Right ventricle myocardium inferior (tissue), 1 donor: ENCODE results near the gene PILRA. TPM values are rescaled to one million over a fixed set of nuclear protein-coding genes. Genes with fewer than 3 reads are reported as not detected.
"Not testable (repeated sequence)": the region's sequence is repeated elsewhere in the genome, so short reads cannot be mapped to it uniquely, and the experiment has no call there.

Source experiments
- ATAC-seq: fragments of 200-7000 bp; cut with Tn5 transposase; one replicate; pipeline ENCODE4 v1.9.1; 2020; ENCODE audit warnings: mild to moderate bottlenecking, moderate library complexity
- DNase-seq: peaks from one replicate; pipeline ENCODE4 v3.0.0; 2021; ENCODE audit errors: missing footprints
- intact Hi-C: fragments of 100-400 bp; cut with DNase I; formaldehyde crosslinking; loops from one replicate; pipeline ENCODE4 v1.11.0; 2022
- long read RNA-seq: library from polyadenylated mRNA; unstranded; transcript quantifications from one replicate; pipeline ENCODE4 v2.0.0, GENCODE V29; 2021
- total RNA-seq: library from RNA; stranded (reverse); fragmentation: NEBNext Ultra II Directional; extraction: Animal tissue kit (Norgen Biotek cat#: 25700); gene quantifications from one replicate; pipeline ENCODE4 v1.2.1, GENCODE V29; 2021
- donor health status: DM: no; HTN: yes; CAD: no; lungs with severe emphysema.

Gene PILRA
- 3.8 TPM for total RNA-seq
- long read RNA-seq, result 0 reads

DNA sequence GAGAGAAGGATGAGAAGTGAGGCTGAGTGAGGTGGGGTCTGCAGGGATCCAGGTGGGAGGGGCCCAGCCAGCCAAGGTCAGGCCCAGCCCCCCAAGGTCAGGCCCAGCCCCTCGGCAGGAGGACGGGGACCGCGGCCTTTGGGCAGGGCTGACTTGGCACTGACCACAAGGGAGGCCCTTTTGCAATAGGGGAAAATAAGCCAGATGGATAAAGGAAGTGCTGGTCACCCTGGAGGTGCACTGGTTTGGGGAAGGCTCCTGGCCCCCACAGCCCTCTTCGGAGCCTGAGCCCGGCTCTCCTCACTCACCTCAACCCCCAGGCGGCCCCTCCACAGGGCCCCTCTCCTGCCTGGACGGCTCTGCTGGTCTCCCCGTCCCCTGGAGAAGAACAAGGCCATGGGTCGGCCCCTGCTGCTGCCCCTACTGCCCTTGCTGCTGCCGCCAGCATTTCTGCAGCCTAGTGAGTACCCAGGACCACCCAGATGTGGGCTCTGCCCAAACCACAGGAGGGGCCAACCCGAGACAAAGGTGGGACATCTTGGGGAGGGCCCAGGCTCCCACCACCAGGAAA is at the start of gene PILRA:
Gene PILRA (plus strand): TSS at position 227 of the 571 bp plus-strand sequence. CDS start 170 bp downstream, at position 397.
- peak; percentile 47 for ATAC-seq
- DNase-seq, result peak; percentile 78
- intact Hi-C loops, result no loop called here

DNA sequence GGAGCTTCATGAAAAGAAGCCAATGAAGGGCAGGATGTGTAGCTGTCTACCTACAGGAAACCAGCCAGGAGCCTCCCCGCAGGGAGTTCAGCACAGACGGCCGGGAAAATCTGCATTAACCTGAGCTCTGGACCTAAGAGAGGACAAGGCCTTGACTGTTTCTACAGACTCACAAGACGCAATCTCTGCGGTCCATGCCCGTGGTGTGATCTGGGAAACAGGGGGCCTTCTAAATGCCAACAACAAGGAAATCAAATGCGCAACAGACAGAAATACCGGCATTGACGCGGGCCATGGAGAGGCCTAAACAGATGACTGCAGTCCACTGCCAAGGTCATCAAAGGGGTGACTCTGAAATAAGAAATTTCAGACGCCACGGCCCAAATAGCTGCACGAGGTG is 49.1 kb upstream of the PILRA start:
- DNase-seq, intact Hi-C loops, ATAC-seq: not testable (repeated sequence)

DNA sequence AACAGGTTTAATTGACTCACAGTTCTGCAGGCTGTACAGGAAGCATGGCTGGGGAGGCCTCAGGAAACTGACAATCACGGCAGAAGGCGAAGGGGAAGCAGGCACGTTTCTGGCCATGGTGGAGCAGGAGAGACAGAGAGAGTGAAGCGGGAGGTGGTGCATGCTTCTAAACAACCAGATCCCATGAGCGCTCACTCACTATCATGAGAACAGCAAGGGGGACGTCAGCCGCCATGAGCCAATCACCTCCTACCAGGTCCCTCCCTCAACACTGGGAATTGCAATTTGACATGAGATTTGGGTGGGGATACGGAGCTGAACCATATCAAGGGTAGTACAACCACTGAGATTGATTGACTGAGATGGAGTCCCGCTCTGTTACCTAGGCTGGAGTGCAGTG is 47.6 kb upstream of the PILRA start:
- ATAC-seq, intact Hi-C loops: not testable (repeated sequence)

DNA sequence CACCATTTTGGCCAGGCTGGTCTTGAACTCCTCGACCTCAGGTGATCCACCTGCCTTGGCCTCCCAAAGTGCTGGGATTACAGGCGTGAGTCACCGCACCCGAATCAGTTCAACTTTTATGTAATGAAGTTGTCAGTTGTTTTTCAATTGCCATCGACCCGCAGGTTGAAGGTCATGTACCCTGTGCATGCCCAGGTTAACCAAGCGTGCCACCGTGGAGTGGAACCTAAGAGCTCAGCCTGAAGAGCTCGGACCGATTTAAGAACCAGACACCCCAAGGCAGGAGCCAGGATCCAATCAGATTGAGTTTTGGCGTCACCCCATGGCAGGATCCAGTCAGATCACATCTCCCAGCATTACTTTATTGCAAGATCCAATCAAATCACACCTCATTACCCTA is 46.4 kb upstream of the PILRA start:
- DNase-seq, intact Hi-C loops, ATAC-seq: not testable (repeated sequence)

More for the DNA sequence above, 47.6 kb upstream of the PILRA start:
- DNase-seq, result not testable (repeated sequence)

DNA sequence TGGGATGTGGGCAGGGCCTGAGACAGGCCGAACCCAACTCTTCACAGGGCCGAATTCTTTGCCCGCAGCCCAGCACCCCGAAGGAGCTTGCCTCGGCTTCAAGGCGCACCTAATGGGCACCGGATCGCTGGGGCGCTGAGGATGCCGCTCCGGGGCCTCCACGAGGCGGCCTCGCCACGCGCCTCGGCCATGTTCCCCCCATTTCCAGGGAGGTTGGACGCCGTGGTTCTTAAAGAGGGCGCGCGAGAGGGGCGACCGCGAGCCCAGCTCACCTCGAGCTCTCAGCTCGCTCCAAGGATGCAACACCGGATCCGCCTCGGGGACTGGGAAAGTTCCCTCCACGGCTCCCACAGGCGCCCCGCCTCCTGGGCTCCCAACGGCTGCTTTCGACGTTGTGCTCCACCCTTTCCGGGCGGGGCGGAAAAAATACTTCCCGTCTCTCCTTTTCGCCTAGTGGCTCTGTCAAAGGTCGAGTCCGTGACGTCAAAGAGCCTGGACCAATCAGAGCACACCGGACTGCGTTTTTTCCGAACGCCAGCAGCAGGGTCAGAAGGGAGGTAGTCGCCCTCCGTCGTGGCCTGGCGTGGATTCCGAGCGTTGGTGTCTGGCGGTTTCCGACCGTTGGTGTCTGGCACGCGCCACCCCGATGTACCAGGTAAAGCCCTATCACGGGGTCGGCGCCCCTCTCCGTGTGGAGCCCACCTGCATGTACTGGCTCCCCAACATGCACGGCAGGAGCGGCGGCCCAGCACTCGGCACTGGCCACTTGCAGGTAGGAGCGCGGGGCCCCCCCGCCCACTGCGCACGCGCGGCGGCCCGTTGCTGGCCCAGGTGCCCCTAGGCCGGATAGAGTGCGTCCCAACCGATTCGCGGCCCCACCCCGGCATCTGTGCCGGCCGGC is 37.5 kb upstream of the PILRA start:
- intact Hi-C loops, result not testable (repeated sequence)
- ATAC-seq, result peak; percentile 99
- peak; percentile 96 for DNase-seq

DNA sequence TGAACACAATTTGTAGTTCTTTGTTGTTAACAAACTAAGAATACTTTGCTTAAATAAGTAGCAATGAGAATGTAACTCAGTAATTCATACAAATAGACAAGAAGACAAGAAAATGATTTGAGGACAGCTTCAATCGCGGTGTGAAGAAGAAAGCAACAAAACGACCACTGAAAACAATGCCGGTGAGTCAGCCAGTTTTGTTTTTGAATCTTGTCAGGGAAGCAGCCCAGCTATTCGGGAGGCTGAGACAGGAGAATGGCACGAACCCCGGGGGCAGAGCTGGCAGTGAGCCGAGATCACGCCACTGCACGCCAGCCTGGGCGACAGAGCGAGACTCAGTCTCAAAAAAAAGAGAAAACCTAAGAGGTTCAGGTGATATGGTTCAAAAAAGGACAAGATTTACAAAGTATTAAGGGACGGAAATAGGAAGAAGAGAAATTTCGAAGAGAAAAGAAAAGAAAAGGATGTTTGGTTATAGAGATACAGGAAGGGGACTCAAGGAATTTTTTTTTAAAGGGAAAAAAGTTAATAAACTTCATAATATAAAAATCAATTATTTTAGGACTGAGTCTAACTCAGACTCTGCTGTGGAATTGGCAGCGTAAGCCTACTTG is 35.1 kb upstream of the PILRA start:
- ATAC-seq, DNase-seq, intact Hi-C loops: not testable (repeated sequence)

DNA sequence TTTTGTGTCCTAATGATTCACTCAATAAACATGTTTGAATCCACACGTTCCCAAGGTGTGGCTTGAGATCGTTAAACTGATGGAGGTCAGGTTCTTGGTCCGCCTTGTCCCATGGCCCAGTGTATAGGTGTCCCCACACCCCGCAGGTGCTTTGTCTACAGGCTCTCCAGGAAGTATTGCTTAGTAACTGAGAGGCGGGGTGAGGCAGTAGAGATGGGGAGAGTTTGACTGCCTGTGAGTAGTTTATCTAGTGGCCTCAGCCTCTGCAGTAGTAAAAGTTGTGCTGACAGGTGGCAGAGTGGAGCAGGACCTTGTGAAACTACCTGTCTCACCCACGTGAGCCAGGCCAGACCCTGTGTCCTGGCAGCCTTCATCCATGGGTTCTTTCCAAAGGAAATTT is 32.0 kb upstream of the PILRA start:
- ATAC-seq, DNase-seq: not testable (repeated sequence)
- intact Hi-C loops, result loop anchor here (10.0 kb wide), 2 partner anchors 126 to 196 kb away; partner anchors contain the start of genes LAMTOR4 and PVRIG

DNA sequence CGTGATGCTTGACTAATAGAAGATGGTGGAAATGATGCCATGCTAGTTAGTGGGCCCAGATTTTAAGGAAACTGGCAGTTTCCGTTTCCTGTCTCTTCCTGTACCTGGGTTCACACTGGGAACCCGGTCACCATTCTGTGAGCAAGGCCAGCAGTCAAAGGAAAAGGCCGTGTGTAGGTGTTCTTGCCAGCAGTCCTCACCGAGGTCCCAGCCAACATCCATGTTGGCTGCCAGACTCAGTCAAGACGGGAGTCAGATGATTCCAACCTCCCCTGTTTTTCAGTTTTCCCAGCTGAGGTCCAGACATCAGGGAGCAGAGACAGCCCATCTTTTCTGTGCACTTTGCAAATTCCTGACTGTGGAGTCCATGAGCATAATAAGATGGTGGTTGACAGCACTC is 30.5 kb upstream of the PILRA start:
- DNase-seq, result no peak
- peak; percentile 46 for ATAC-seq
- intact Hi-C loops, result loop anchor here (10.0 kb wide), 2 partner anchors 128 to 198 kb away; partner anchors contain the start of genes LAMTOR4 and PVRIG

DNA sequence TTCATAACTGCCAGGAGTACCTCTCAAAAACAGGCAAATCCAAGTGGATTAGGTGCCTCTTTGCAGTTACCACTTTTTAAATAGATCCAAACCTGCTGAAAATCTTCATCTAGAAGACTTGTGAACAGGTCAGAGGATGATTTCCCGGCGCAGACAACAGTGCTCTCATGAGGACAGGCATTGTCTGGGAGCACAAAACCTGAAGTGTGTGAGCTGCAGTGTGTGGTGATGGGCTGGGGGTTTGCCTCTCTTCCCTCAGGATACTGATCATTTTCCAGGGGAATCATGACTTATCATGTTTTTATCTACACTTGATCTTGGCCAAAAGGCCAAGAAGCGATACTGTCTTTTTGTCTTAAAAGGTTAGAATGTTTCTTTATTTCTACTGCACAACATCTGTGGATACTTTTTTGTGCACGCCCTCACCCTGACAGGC is 29.1 kb upstream of the PILRA start:
- not testable (repeated sequence) for ATAC-seq, DNase-seq
- intact Hi-C loops, result loop anchor here (10.0 kb wide), 2 partner anchors 129 to 199 kb away; partner anchors contain the start of genes LAMTOR4 and PVRIG

DNA sequence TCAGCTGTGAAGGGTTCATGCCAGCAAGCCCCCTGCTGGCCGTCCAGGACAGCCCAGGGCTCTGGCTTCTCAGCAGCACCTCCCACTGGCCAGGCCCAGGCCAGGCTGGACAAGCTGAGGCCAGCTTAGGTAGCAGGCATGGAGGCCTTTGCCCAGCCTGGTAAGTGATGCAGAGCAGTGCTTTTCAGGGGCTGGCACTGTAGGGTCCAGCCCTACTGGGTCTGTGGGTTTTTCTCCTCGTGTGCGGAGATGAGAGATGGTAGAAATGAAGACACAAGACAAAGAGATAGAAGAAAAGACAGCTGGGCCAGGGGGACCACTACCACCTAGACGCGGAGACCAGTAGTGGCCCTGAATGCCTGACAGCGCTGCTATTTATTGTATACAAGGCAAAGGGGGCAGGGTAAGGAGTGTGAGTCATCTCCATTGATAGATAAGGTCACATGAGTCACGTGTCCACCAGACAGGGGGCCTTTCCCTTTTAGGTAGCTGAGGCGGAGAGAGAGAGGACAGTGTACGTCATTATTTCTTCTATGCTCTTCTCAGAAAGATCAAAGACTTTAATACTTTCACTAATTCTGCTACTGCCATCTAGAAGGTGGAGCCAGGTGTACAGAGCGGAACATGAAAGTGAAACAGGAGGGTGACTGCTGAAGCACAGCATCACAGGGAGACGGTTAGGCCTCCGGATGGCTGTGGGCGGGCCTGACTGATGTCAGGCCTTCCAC is 28.6 kb upstream of the PILRA start:
- peak; percentile 77 for ATAC-seq
- not testable (repeated sequence) for DNase-seq
- intact Hi-C loops, result loop anchor here (10.0 kb wide), 2 partner anchors 130 to 200 kb away; partner anchors contain the start of genes LAMTOR4 and PVRIG

DNA sequence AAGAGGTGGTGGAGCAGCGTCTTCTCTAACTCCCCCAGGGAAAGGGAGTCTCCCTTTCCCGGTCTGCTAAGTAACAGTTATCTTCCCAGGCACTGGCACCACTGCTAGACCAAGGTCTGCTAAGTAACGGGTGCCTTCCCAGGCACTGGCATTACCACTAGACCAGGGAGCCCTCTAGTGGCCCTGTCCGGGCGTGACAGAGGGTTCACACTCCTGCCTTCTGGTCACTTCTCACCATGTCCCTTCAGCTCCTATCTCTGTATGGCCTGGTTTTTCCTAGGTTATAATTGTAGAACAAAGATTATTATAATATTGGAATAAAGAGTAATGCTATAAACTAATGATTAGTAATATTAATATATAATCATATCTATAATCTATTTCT is 28.0 kb upstream of the PILRA start:
- peak; percentile 90 for DNase-seq
- intact Hi-C loops, result loop anchor here (10.0 kb wide), 2 partner anchors 130 to 200 kb away; partner anchors contain the start of genes LAMTOR4 and PVRIG
- ATAC-seq, result not testable (repeated sequence)

DNA sequence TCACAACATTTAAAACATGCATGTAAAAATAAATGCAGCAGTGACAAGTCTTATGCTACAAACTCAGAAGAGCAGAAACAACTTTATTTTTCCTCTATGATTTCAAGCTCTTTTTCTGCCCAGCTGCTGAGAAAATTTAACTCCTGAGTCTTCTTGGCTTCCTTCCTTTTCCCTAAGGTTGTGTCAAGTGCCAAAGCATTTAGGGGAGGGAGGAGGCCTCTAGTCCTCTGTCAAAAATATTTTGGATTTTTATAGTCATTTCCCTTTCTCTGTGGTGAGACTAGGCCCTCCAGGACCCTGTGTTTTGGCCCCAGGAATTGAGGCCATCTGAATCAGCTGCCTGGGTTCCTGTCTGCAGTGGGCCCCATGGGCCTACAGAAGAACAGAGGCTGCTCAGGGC is 26.4 kb upstream of the PILRA start:
- intact Hi-C loops, result loop anchor here (10.0 kb wide), 2 partner anchors 132 to 202 kb away; partner anchors contain the start of genes LAMTOR4 and PVRIG
- ATAC-seq (no peak), DNase-seq (no peak)

DNA sequence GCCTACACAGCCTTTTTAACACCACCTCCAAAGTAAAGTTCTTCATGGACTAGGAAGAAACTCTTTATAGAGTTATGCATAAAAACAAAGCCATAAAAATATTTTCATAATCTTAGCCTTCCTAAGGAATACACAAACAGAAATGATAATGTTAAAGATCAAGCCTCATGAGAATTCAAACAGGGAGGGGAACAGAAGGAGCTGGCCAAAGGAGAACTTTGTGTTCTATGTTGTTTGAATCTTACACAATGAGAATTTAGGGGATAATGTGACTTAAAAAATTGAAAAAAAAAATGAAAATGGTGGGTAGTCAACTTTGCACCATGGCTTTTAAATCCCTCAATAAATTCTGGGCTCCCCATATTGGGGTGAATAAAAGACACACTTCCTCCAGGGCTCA is 24.5 kb upstream of the PILRA start:
- intact Hi-C loops, result loop anchor here (10.0 kb wide), 2 partner anchors 134 to 204 kb away; partner anchors contain the start of genes LAMTOR4 and PVRIG
- no peak for DNase-seq
- ATAC-seq, result no peak

DNA sequence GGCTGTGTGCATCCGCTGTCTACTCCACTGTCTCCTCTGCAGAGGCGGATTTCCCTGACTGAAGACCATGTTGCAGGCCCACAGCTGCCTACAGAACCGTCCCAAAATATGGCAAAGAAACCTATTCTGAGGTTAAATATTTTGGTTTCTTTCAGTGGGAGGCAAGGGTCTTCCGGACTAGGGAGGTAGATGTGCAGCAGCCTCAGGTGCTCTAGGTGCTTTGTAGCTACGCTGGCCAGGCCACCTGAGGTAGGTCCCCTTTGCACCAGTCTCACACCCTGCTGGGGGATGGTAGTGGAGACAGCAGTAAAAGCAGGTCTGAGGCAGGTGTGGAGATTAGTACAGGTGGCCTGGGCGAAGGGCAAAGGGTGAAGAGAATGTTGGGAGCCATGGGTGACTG is 23.5 kb upstream of the PILRA start:
- ATAC-seq (no peak), DNase-seq (no peak)
- intact Hi-C loops, result loop anchor here (10.0 kb wide), 2 partner anchors 135 to 205 kb away; partner anchors contain the start of genes LAMTOR4 and PVRIG

DNA sequence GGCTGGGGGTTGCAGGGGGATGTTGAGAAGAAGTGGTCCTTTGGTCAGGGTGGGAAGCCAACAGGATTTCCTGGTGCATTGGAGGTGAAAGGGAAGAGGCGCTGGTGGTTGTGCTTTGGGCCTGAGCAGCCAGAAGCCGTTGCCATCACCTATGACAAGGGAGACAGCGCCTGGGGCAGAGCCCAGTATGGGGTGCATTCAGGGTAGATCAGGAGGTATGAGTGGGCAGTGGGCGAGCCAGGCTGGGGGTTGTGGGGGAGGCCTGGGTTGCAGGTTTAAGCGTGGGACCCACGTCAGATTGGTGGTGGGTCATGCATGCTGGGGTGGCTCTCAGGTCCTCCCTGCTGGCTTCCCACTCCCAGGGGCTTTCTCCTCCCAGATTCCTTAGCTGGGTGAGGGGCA is 21.6 kb upstream of the PILRA start:
- intact Hi-C loops, result no loop called here
- ATAC-seq (no peak), DNase-seq (peak; percentile 11)

DNA sequence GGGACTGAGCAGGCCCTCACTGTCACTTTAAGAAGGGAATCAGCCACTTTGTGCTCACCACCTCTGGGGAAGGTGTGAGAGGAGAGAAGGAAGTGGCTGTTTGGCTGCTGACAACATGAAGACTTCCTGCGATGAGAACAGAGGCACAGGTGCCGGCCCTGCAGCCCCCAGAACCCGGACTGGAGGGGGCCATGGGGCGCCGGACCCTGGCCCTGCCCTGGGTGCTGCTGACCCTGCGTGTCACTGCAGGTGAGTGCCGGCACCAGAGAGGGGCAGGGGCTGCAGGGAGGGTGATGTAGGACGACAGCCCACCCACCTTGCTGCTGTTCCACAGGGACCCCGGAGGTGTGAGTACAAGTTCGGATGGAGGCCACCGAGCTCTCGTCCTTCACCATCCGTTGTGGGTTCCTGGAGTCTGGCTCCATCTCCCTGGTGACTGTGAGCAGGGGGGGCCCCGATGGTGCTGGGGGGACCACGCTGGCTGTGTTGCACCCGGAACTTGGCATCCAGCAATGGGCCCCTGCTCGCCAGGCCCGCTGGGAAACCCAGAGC is 21.0 kb upstream of the PILRA start:
- peak; percentile 20 for DNase-seq
- intact Hi-C loops, ATAC-seq: not testable (repeated sequence)

DNA sequence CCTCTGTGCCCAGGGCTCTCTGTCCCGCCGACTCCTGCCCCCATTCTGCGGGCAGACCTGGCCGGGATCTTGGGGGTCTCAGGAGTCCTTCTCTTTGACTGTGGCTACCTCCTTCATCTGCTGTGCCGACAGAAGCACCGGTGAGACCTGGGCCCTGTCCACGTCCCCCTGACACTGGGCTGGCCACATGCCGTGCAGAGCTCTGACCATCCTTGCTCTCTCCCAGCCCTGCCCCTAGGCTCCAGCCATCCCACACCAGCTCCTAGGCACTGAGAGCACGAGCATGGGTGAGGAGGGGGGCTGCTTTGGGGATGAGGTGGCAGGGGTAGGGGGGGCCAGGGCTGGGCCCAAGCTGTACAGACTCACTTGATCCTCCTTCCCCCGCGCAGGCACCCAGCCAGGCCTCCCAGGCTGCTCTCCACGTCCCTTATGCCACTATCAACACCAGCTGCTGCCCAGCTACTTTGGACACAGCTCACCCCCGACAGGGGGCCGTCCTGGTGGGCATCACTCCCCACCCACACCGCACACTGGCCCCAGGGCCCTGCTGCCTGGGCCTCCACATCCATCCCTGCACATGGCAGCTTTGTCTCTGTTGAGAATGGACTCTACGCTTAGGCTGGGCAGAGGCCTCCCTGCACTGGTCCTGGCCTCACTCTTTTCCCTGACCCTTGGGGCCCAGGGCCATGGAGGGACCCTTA is 20.2 kb upstream of the PILRA start:
- ATAC-seq (no peak), DNase-seq (peak; percentile 42)
- intact Hi-C loops, result no loop called here
